HG03045 (cell line): ENCODE results near the gene PTGFRN.
"Not testable (repeated sequence)": the region's sequence is repeated elsewhere in the genome, so short reads cannot be mapped to it uniquely, and the experiment has no call there.

Experiments used
- ATAC-seq: cut with Tn5 transposase; IDR thresholded peaks from one replicate; pipeline ENCODE4 v1.9.1; 2021; ENCODE audit warnings: mild to moderate bottlenecking, moderate library complexity; ENCODE audit not compliant: unreplicated experiment

The PTGFRN gene

GRCh38 chr1:116962987-116963639 lies 53.4 kb downstream of the PTGFRN start:
- no peak for ATAC-seq

- no peak for ATAC-seq
Observed at GRCh38 chr1:116966791-116967190, 57.1 kb downstream of the PTGFRN start.

GRCh38 chr1:116968724-116969123 lies 59.0 kb downstream of the PTGFRN start:
- ATAC-seq = no peak

- no peak for ATAC-seq
Observed at GRCh38 chr1:116971258-116971860, 61.6 kb downstream of the PTGFRN start.

- no peak for ATAC-seq
Observed at GRCh38 chr1:116971965-116972673, 62.4 kb downstream of the PTGFRN start.

- no peak for ATAC-seq
Observed at GRCh38 chr1:116972674-116973030, 62.9 kb downstream of the PTGFRN start.

GRCh38 chr1:116980309-116980708 lies 70.6 kb downstream of the PTGFRN start:
- ATAC-seq = not testable (repeated sequence)

GRCh38 chr1:116981521-116982037 lies 71.9 kb downstream of the PTGFRN start:
- no peak for ATAC-seq

- ATAC-seq = no peak
Observed at GRCh38 chr1:116982319-116983004, 72.7 kb downstream of the PTGFRN start.

GRCh38 chr1:116983112-116983511 lies 73.4 kb downstream of the PTGFRN start:
- ATAC-seq = no peak

GRCh38 chr1:116983678-116984077 lies 74.0 kb downstream of the PTGFRN start:
- ATAC-seq = no peak

- no peak for ATAC-seq
Observed at GRCh38 chr1:116984406-116985160, 74.9 kb downstream of the PTGFRN start.

- ATAC-seq = no peak
Observed at GRCh38 chr1:116986421-116987255, 76.9 kb downstream of the PTGFRN start.

- ATAC-seq = no peak
Observed at GRCh38 chr1:116987256-116987555, 77.5 kb downstream of the PTGFRN start.

GRCh38 chr1:116988248-116988647 lies 78.5 kb downstream of the PTGFRN start:
- no peak for ATAC-seq

- ATAC-seq = no peak
Observed at GRCh38 chr1:116988908-116989307, 79.2 kb downstream of the PTGFRN start.

GRCh38 chr1:116989835-116990234 lies 80.1 kb downstream of the PTGFRN start:
- ATAC-seq = no peak

- no peak for ATAC-seq
Observed at GRCh38 chr1:116990612-116991151, 81.0 kb downstream of the PTGFRN start.

GRCh38 chr1:116991171-116991845 lies 81.6 kb downstream of the PTGFRN start:
- ATAC-seq = no peak
